Measurements from ENCODE around the gene PGP. TPM values are rescaled to one million over a fixed set of nuclear protein-coding genes. Genes with fewer than 3 reads are reported as not detected.

The PGP gene
- total and polyA plus RNA-seq, 7 experiments from 2014 or later: 6.0 to 26.5 (median 12.9) TPM

DNA sequence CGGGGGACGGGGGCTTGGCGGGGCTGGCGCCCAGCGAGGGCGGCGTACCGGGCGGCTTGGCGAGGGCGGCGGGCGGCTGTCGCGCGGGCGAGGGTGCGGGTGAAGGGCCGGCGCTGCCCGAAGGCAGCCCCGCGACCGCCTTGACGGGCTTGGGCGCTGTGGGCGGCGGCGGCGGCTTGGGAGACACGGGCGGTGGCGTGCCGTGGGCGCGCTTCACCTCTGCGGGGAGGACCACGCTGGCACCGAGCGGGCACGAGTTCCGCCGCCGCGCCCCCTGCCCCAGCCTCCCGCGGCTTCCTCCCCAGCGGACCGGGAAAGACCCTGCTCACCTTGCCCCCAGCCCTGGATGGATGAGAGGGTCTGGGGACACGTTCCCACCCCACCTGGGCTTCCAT is 35.5 kb downstream of the PGP start:
- CTCF ChIA-PET: no interaction called here
- Histone ChIP-seq H3K4me1 (ENCODE audit: control insufficient read depth in 2 of 2, insufficient read depth in 2 of 2, low read length in 2 of 2) (no peaks in the 10 kb centered on the region), H3K27me3 (ENCODE audit: control insufficient read depth in 2 of 2, insufficient read depth in 2 of 2, low read length in 2 of 2) (no peaks in the 10 kb centered on the region), H3K36me3 (ENCODE audit: control insufficient read depth in 2 of 3, insufficient read depth in 3 of 3, low read length in 3 of 3) (peaks cover 0 to 35% (median 0%) of the 10 kb centered on the region in 3 experiments), H3K27ac (ENCODE audit: low read depth, low read length) (no peak overlapping the region), H3K9me3 (ENCODE audit: control insufficient read depth in 2 of 3, low read length in 3 of 3) (no peaks in the 10 kb centered on the region), H3K4me3 (ENCODE audit: low read length) (no peak overlapping the region)
- DNase-seq (no peak), ATAC-seq (no peak)
- intact Hi-C loops (cut with micrococcal nuclease): no loop called here
- Mint-ChIP-seq H3K4me1 (peaks cover 0 to 3% (median 0%) of the 10 kb centered on the region in 7 donors), H3K4me3 (no peak overlapping the region), H3K9me3 (peaks cover 0 to 2% (median 0%) of the 10 kb centered on the region in 11 donors), H3K36me3 (peaks cover 0 to 7% (median 3%) of the 10 kb centered on the region in 5 donors), H3K27ac (no peak overlapping the region), H3K27me3 (no peaks in the 10 kb centered on the region)
- POLR2A ChIA-PET: no interaction called here

DNA sequence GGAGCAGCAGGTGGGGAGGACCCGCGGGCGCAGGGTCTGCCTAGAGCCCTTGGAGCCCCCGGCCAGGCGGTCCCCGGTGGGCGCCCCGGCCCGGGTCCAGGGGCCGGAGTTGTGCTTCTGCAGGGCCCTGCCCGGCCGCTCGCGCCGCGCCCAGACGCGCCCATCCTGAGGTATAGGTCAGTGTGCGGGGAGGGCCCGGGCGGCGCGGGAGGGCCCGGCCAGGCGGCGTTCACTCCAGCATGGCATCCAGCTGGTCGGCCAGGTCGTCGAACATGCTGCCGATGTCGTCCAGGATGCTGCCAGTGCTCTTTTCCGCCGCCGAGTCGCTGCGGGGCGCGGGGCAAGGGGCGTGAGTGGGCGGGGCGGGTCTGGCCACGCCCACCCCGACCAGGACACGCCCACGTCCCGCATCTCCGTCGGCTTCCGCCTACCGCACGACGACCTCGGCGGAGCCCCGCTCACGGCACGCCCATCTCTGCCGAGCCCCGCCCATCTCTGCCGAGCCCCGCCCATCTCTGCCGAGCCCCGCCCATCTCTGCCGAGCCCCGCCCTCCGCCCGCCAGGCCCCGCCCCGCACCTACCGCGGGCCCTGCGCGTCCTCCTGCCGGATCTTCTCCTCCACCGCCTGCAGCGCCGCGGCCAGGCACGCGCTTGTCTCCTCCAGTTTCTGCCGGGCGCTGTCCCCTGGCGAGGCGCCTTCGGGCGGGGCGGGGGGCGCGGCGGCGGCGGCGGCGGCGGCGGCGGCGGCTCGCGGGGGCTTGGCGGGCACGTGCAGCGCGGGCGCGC is 36.1 kb downstream of the PGP start:
- Histone ChIP-seq H3K4me1 (ENCODE audit: control insufficient read depth in 2 of 2, insufficient read depth in 2 of 2, low read length in 2 of 2) (no peaks in the 10 kb centered on the region), H3K36me3 (ENCODE audit: control insufficient read depth in 2 of 3, insufficient read depth in 3 of 3, low read length in 3 of 3) (peaks cover 0 to 39% (median 0%) of the 10 kb centered on the region in 3 experiments), H3K27ac (ENCODE audit: low read depth, low read length) (no peak overlapping the region), H3K9me3 (ENCODE audit: control insufficient read depth in 2 of 3, low read length in 3 of 3) (no peaks in the 10 kb centered on the region), H3K4me3 (ENCODE audit: low read length) (no peak overlapping the region), H3K27me3 (ENCODE audit: control insufficient read depth in 2 of 2, insufficient read depth in 2 of 2, low read length in 2 of 2) (no peaks in the 10 kb centered on the region)
- ChIA-PET POLR2A (no interaction called here), CTCF (no interaction called here)
- peaks cover 3 to 11% (median 4%) of the 10 kb centered on the region in 5 donors for H3K36me3 Mint-ChIP-seq
- peak in 7 of 9 donors; percentile 31 to 55 (median 41) for DNase-seq
- no peak overlapping the region for H3K27ac Mint-ChIP-seq
- peaks cover 0 to 2% (median 0%) of the 10 kb centered on the region in 11 donors for H3K9me3 Mint-ChIP-seq
- ATAC-seq: peak; percentile 86
- no peaks in the 10 kb centered on the region for H3K27me3 Mint-ChIP-seq
- H3K4me1 Mint-ChIP-seq: peaks cover 0 to 4% (median 0%) of the 10 kb centered on the region in 7 donors
- no peak overlapping the region for H3K4me3 Mint-ChIP-seq
- intact Hi-C loops (cut with micrococcal nuclease): no loop called here

DNA sequence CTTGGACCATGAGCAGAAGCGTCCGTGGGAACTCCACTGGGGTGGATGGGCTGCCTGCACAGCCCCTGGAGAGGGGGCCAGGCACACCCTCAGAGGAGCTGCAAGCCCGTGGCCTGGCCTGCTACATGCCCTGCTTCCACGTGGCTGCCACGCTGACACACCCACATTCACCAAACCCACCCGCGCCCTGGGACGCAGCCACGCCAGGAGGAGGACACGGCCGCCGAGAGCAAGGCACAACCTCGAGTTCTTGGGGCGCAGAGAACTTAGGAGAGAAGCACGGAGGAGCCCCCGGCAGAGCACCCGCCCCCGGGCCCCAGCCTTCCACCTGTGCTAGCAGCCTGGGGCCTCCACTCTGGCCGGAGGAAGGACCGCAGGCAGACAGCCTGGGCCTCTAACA is 37.1 kb downstream of the PGP start:
- no peak for ATAC-seq
- Histone ChIP-seq H3K4me1 (ENCODE audit: control insufficient read depth in 2 of 2, insufficient read depth in 2 of 2, low read length in 2 of 2) (no peaks in the 10 kb centered on the region), H3K4me3 (ENCODE audit: low read length) (no peak overlapping the region), H3K27me3 (ENCODE audit: control insufficient read depth in 2 of 2, insufficient read depth in 2 of 2, low read length in 2 of 2) (no peaks in the 10 kb centered on the region), H3K27ac (ENCODE audit: low read depth, low read length) (no peak overlapping the region), H3K9me3 (ENCODE audit: control insufficient read depth in 2 of 3, low read length in 3 of 3) (no peaks in the 10 kb centered on the region), H3K36me3 (ENCODE audit: control insufficient read depth in 2 of 3, insufficient read depth in 3 of 3, low read length in 3 of 3) (peaks cover 0 to 44% (median 0%) of the 10 kb centered on the region in 3 experiments)
- POLR2A ChIA-PET: no interaction called here
- H3K4me1 Mint-ChIP-seq: peaks cover 0 to 4% (median 0%) of the 10 kb centered on the region in 7 donors
- H3K9me3 Mint-ChIP-seq: peaks cover 0 to 2% (median 0%) of the 10 kb centered on the region in 11 donors
- no peaks in the 10 kb centered on the region for H3K27me3 Mint-ChIP-seq
- no peak overlapping the region for H3K4me3 Mint-ChIP-seq
- peaks cover 3 to 11% (median 4%) of the 10 kb centered on the region in 5 donors for H3K36me3 Mint-ChIP-seq
- intact Hi-C loops (cut with micrococcal nuclease): no loop called here
- H3K27ac Mint-ChIP-seq: no peak overlapping the region
- CTCF ChIA-PET: no interaction called here
- no peak for DNase-seq

DNA sequence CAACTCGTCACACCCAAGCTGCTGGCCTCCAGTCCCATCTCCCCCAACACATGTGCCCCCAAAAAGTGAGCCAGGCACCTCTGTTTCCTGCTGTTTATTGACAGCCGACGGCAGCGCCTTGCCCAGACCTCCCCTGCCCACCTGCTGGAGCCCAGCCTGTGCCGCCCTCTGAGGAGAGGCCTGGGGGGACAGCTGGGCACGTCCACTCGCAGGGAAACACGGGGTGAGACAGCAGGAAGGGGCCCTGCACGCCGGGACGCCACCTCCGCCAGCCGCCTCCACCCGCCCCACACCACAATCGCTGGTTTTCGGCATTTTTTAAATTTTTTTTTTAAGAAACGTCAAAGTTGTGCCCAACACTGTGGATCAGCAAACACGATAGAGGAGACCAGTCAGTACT is 37.5 kb downstream of the PGP start:
- peaks cover 3 to 11% (median 4%) of the 10 kb centered on the region in 5 donors for H3K36me3 Mint-ChIP-seq
- ChIA-PET POLR2A (no interaction called here), CTCF (no interaction called here)
- H3K27me3 Mint-ChIP-seq: no peaks in the 10 kb centered on the region
- H3K9me3 Mint-ChIP-seq: peaks cover 0 to under 1% (median 0%) of the 10 kb centered on the region in 11 donors
- no peak overlapping the region for H3K27ac Mint-ChIP-seq
- ATAC-seq: no peak
- Histone ChIP-seq H3K27ac (ENCODE audit: low read depth, low read length) (no peak overlapping the region), H3K4me3 (ENCODE audit: low read length) (no peak overlapping the region), H3K36me3 (ENCODE audit: control insufficient read depth in 2 of 3, insufficient read depth in 3 of 3, low read length in 3 of 3) (peaks cover 0 to 45% (median 0%) of the 10 kb centered on the region in 3 experiments), H3K9me3 (ENCODE audit: control insufficient read depth in 2 of 3, low read length in 3 of 3) (no peaks in the 10 kb centered on the region), H3K4me1 (ENCODE audit: control insufficient read depth in 2 of 2, insufficient read depth in 2 of 2, low read length in 2 of 2) (no peaks in the 10 kb centered on the region), H3K27me3 (ENCODE audit: control insufficient read depth in 2 of 2, insufficient read depth in 2 of 2, low read length in 2 of 2) (no peaks in the 10 kb centered on the region)
- peaks cover 0 to 4% (median 0%) of the 10 kb centered on the region in 7 donors for H3K4me1 Mint-ChIP-seq
- DNase-seq: no peak
- intact Hi-C loops (cut with micrococcal nuclease): no loop called here
- no peak overlapping the region for H3K4me3 Mint-ChIP-seq

DNA sequence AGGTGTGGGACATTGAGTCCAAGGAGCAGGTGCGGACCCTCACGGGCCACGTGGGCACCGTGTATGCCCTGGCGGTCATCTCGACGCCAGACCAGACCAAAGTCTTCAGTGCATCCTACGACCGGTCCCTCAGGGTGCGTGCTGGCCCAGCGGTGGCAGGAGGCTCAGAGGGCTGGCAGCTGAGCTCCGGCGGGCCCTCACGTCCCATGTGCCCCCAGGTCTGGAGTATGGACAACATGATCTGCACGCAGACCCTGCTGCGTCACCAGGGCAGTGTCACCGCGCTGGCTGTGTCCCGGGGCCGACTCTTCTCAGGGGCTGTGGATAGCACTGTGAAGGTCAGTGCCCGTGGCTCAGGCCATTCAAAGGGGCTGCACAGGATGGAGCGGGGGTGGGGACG is 38.6 kb downstream of the PGP start:
- DNase-seq (no peak), ATAC-seq (no peak)
- ChIA-PET CTCF (no interaction called here), POLR2A (no interaction called here)
- Histone ChIP-seq H3K4me3 (ENCODE audit: low read length) (no peak overlapping the region), H3K9me3 (ENCODE audit: control insufficient read depth in 2 of 3, low read length in 3 of 3) (no peaks in the 10 kb centered on the region), H3K36me3 (ENCODE audit: control insufficient read depth in 2 of 3, insufficient read depth in 3 of 3, low read length in 3 of 3) (peaks cover 0 to 54% (median 0%) of the 10 kb centered on the region in 3 experiments), H3K4me1 (ENCODE audit: control insufficient read depth in 2 of 2, insufficient read depth in 2 of 2, low read length in 2 of 2) (no peaks in the 10 kb centered on the region), H3K27ac (ENCODE audit: low read depth, low read length) (no peak overlapping the region), H3K27me3 (ENCODE audit: control insufficient read depth in 2 of 2, insufficient read depth in 2 of 2, low read length in 2 of 2) (no peaks in the 10 kb centered on the region)
- Mint-ChIP-seq H3K9me3 (no peaks in the 10 kb centered on the region), H3K4me3 (no peak overlapping the region), H3K4me1 (peaks cover 0 to 4% (median 0%) of the 10 kb centered on the region in 7 donors), H3K27ac (no peak overlapping the region), H3K36me3 (peaks cover 3 to 11% (median 4%) of the 10 kb centered on the region in 5 donors), H3K27me3 (no peaks in the 10 kb centered on the region)
- intact Hi-C loops (cut with micrococcal nuclease): no loop called here

DNA sequence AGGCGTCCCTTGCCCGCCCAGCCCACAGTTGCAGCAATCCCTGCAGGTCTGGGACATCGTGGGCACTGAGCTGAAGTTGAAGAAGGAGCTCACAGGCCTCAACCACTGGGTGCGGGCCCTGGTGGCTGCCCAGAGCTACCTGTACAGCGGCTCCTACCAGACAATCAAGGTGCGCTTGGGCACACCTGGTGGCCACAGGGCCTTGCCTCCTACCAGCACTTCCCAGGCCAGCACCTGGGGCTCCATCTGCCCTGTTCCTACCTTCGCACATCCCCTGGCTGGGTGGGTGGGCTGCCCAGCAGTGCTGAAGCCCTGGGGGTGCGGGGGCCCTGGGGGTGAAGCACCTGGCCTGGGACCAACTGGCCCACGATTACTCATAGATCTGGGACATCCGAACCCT is 39.2 kb downstream of the PGP start:
- H3K27me3 Mint-ChIP-seq: no peaks in the 10 kb centered on the region
- H3K36me3 Mint-ChIP-seq: peaks cover 3 to 11% (median 4%) of the 10 kb centered on the region in 5 donors
- H3K27ac Mint-ChIP-seq: no peak overlapping the region
- POLR2A ChIA-PET: no interaction called here
- DNase-seq (no peak), ATAC-seq (no peak)
- no peaks in the 10 kb centered on the region for H3K9me3 Mint-ChIP-seq
- H3K4me1 ChIP-seq (ENCODE audit: control insufficient read depth in 2 of 2, insufficient read depth in 2 of 2, low read length in 2 of 2): no peaks in the 10 kb centered on the region
- no peaks in the 10 kb centered on the region for H3K27me3 ChIP-seq (ENCODE audit: control insufficient read depth in 2 of 2, insufficient read depth in 2 of 2, low read length in 2 of 2)
- CTCF ChIA-PET: no interaction called here
- H3K27ac ChIP-seq (ENCODE audit: low read depth, low read length): no peak overlapping the region
- intact Hi-C loops (cut with micrococcal nuclease): no loop called here
- H3K4me3 Mint-ChIP-seq: no peak overlapping the region
- peaks cover 0 to 54% (median 0%) of the 10 kb centered on the region in 3 experiments for H3K36me3 ChIP-seq (ENCODE audit: control insufficient read depth in 2 of 3, insufficient read depth in 3 of 3, low read length in 3 of 3)
- no peak overlapping the region for H3K4me3 ChIP-seq (ENCODE audit: low read length)
- no peaks in the 10 kb centered on the region for H3K9me3 ChIP-seq (ENCODE audit: control insufficient read depth in 2 of 3, low read length in 3 of 3)
- peaks cover 0 to 4% (median 0%) of the 10 kb centered on the region in 7 donors for H3K4me1 Mint-ChIP-seq

All from naive thymus-derived CD4-positive, alpha-beta T cell (primary cell).